HG02981 (cell line): ENCODE measurements around the gene COPS2.
"Not testable (repeated sequence)": the region's sequence is repeated elsewhere in the genome, so short reads cannot be mapped to it uniquely, and the experiment has no call there.

Experiments used
- ATAC-seq: cut with Tn5 transposase; IDR thresholded peaks from one replicate; pipeline ENCODE4 v1.9.1; 2021; ENCODE audit warnings: mild to moderate bottlenecking, moderate library complexity; ENCODE audit not compliant: unreplicated experiment

COPS2 gene

GRCh38 chr15:49155110-49155833 lies at the start of gene COPS2:
Gene COPS2, minus strand, starts transcription at chr15:49155599. Its CDS starts 21 bp downstream, at chr15:49155578.
- ATAC-seq, result peak; percentile 89

- no peak for ATAC-seq
Measured at GRCh38 chr15:49200347-49200746, 44.9 kb upstream of the COPS2 start.

- ATAC-seq, result no peak
Measured at GRCh38 chr15:49199666-49200065, 44.3 kb upstream of the COPS2 start.

GRCh38 chr15:49196856-49197255 lies 41.5 kb upstream of the COPS2 start:
- no peak for ATAC-seq

GRCh38 chr15:49191892-49192291 lies 36.5 kb upstream of the COPS2 start:
- ATAC-seq, result no peak

- ATAC-seq, result no peak
Measured at GRCh38 chr15:49190586-49190985, 35.2 kb upstream of the COPS2 start.

GRCh38 chr15:49189631-49190030 lies 34.2 kb upstream of the COPS2 start:
- no peak for ATAC-seq

GRCh38 chr15:49188933-49189332 lies 33.5 kb upstream of the COPS2 start:
- no peak for ATAC-seq

- no peak for ATAC-seq
Measured at GRCh38 chr15:49187549-49188245, 32.3 kb upstream of the COPS2 start.

- peak; percentile 85 for ATAC-seq
Measured at GRCh38 chr15:49185473-49185872, 30.1 kb upstream of the COPS2 start.

GRCh38 chr15:49183741-49184140 lies 28.3 kb upstream of the COPS2 start:
- not testable (repeated sequence) for ATAC-seq

- ATAC-seq, result no peak
Measured at GRCh38 chr15:49182128-49182527, 26.7 kb upstream of the COPS2 start.

GRCh38 chr15:49179433-49180190 lies 24.2 kb upstream of the COPS2 start:
- ATAC-seq, result no peak

- ATAC-seq, result no peak
Measured at GRCh38 chr15:49178497-49178896, 23.1 kb upstream of the COPS2 start.

- ATAC-seq, result not testable (repeated sequence)
Measured at GRCh38 chr15:49175582-49176397, 20.4 kb upstream of the COPS2 start.

GRCh38 chr15:49174902-49175301 lies 19.5 kb upstream of the COPS2 start:
- no peak for ATAC-seq

- no peak for ATAC-seq
Measured at GRCh38 chr15:49171790-49172189, 16.4 kb upstream of the COPS2 start.

- peak; percentile 87 for ATAC-seq
Measured at GRCh38 chr15:49169880-49170597, 14.6 kb upstream of the COPS2 start, which contains the start of gene GALK2. Gene GALK2, plus strand, starts transcription at chr15:49170247. Its CDS starts 76 bp downstream, at chr15:49170323.

GRCh38 chr15:49168016-49168415 lies 12.6 kb upstream of the COPS2 start:
- ATAC-seq, result no peak

- no peak for ATAC-seq
Measured at GRCh38 chr15:49164865-49165264, 9.5 kb upstream of the COPS2 start.
